Stimulated activated CD4-positive, alpha-beta T cell treated with anti-CD3 and anti-CD28 coated beads, Interleukin-4, amount 100 ng/mL, for 1 hour (primary cell): ENCODE data around the gene RCAN2.

ENCODE experiments used
- DNase-seq: peaks from one replicate; pipeline ENCODE4 v3.0.0-alpha.2; 2020

RCAN2 gene

DNA sequence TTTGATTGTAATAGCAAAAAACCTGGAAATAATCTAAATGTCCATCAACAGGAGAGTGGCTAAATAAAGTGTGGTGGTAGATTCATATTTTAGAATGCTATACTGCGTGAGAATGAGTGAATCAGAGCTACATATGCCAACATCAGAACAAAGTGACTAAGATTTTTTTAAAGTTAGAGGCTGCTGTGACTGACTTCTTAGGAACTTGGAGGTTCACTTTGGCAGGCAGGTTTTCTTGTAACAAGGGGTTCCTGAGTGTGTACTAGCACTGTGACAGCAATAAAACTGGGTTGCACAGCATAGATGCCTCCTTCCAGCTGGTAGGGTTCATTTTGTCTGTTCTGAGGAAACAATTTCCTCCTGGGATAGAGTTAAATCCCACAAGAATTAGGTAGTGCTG is 245.2 kb downstream of the RCAN2 start:
- DNase-seq: no peak

DNA sequence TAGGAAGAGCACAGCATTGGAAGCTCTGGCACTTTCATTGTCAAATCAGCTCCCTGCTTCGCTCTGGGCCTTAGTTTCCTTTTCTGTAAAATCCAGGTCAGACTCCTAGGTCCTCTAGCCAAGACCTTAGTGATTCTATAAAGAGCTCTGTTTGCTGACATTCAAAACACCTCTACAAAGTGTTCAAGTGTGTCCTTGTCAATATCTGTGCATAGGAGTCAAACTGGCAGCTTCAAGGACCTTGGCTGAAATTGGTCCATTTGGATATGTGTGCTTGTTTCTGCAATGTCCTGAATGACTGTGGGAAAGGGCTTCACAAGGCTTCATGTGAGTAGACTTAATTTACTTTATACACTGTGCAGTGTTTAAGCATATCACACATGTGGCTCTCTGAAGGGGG is 246.6 kb downstream of the RCAN2 start:
- no peak for DNase-seq

DNA sequence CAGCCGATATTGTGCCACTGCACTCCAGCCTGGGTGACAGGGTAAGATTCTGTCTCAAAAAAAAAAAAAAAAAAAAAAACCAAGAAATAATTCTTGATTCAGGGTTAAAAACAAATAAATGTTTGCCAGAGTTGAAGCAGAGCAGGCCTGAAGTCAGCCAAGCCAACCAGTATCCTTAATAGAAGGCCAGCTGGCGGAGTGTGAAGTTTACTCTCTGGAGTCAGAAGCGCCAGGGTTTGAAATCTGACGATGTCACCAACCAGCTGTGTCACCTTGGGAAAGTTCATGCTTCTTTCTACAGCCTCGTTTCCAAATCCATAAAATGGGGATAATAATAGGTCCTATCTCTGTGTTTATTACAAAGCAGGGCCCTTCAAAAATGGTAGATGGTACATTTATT is 247.5 kb downstream of the RCAN2 start:
- no peak for DNase-seq

DNA sequence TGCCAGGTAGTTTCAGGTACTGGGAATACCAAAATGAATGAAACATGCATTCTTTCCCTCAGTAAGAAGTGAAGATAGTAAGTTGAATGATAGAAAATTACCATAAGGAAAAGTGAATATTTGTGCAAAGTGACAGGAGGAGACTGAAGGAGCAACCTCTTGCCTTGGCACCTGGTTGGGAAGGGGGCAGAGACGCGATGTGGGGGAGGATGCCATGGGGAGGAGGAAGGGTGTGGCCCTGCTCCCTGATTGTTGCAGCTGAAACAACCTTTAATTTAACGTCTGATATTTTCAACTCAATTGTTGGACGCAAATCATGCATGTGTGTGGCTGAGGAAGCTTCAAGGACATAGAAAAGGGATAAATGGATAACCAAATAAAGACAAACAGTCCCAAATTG is 248.3 kb downstream of the RCAN2 start:
- no peak for DNase-seq

DNA sequence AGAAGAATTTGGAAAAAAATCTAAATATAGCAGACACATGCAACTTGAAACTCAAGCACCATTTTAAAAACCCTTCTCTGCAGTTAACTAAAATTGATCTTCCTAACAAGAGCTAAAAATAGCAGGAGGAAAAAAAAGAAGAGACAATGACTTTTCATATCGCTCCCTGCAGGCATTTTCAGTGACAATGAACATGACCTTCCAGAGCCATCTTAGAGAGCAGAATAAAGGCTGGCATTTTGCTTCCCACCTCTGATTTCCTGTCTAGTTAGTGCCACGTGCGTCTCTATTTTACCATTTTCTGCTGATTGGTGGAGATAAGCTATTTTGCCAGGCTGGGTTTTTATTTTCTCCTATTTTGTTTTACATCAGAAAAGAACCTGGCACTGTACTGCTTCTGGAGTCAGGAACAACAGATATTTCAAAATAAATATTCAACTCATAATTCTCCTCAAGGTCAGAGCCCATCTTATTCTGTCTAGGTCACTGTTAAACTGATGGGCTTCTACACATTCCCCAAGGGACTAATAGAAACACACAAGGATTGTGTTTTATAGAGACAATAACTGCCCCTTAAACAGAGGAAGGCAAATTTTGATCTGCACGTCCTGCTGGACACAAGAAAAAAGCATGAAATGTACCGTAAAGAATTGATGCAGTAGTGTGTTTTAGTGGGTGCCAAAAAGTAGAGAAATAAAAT is 250.2 kb downstream of the RCAN2 start:
- no peak for DNase-seq

DNA sequence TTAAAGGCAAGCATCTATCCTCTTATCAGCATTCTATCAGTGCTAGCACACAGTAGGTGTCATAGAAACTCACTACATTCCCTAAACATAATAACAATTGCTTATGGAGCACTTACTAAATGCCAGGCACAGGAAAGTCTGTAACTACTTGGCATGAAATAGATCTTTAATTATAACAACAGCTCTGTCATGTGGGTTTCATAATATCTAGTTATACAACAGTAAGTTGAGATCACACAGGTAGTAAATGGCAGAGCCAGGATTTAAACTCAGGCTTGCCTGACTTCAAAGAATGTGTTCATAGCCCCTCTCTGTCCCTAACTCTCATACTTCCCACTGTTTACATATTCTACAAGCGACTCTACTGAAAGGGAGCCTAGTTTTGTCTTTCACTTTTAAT is 254.5 kb downstream of the RCAN2 start:
- no peak for DNase-seq

DNA sequence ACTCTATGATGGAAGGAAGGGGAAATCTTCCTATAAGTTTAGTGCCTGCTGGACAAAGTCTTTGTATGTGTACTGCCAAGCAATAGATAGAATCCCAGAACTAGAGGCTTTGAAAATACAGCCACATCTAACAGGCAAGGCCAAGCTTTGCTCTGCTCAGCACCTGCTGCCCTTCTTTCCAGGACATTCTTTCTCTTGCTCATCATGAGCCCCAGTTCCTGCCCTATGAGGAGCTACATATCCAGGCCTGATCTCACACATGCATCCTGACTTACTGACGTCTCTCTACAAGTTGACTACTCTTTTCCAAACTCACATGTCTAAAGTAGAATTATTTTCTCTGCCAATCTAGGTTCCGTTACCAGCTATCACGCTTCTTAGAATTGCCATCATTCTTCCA is 256.0 kb downstream of the RCAN2 start:
- no peak for DNase-seq

DNA sequence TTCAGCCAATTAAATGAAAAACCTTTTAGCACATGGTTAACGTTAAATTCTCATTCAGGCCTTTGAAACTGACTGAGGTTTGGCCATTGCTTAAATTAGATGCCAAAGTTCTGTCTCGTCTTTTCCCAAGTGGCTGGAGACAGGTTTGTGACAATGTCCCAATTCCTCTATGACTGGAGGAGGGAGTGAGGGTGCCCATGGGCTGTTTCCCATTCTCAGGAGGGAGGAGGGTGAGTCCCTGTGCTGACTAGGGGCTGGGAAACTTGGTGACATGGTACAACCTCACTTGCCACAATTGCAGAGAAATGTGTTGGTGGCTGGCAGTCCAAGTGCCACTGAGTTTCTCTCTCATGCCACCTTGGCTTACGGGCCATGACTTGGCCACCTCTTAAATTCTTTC is 256.5 kb downstream of the RCAN2 start:
- no peak for DNase-seq

DNA sequence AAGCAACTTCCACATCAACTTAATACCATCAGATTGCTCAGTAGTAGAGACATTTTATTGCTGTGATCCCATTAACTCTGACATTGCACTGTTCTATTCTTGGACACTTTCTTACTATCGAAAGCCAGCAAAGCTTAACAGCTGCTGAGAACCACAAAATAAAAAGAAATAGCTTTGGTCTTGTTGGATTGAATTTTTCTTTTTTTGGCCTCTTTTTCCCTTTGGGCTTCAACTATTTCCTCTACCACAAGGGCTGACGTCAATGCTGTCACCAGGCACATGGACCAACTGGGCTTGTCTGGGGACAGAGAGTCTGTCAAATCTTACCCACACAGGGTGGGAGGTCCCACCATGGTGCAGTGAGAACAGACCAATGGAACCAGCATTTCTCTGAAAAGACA is 257.1 kb downstream of the RCAN2 start:
- DNase-seq: no peak

DNA sequence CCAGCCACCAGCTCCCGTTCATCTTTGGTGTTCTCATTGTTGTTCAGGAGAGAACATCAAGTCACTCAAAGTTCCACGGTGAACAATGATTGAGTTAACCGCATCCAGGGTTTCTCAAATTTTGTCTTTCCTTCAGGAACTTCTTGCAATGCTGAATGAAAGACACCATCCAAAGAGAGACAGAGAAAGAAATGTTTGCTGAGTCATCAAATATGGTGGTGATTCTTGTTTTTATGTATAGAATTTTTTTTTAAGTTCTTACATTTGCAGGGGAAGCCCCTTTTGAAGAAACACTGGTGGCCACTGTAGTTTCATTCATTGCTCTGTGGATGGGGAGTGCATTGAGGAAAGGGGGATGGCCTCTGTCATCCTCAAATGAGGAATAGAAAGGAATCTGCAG is 258.1 kb downstream of the RCAN2 start:
- DNase-seq: no peak

DNA sequence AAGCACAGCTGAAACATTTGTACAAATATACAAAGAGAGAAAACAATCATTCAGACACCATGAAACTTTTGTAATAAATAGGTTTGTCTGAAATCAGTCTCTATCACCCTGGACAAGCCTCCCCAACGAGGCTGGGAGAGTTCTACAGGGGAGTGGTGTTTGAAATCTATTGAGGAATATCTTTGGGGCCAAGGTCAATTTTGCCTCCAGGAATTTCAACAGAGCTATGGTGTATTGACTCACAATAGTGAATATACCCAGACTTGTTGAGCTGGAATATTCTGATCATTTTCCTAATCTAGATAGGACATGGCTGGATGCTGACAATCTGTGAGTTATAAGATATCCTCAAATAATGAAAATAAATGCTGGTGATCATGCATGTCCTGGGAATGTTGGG is 269.0 kb downstream of the RCAN2 start:
- DNase-seq: no peak

DNA sequence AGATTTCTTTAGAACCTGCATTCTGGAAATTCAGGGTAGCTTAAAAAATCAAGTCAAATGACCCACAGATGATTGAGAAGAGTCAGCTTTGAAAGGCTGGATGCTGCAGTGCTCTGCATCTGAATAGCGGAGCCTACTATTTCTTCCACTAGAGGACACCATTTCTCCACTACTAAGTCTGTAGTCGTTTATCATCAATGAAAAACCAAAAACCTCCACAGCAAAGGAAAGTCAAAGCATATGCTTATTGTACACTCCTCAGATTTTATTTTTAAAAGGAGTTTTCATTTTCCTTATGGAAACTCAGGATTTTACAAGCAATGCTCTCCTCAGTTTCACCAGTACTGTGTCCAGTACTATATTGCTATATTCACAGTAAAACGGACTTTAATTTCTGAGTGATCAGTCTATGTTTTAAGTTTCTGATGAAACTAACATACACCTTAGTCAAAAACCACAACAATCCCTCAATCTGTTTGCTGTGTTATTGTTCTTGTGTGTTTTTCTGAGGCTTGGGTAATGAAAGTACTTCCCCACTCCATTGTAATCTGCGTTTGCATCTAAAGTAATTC is 269.9 kb downstream of the RCAN2 start:
- no peak for DNase-seq

DNA sequence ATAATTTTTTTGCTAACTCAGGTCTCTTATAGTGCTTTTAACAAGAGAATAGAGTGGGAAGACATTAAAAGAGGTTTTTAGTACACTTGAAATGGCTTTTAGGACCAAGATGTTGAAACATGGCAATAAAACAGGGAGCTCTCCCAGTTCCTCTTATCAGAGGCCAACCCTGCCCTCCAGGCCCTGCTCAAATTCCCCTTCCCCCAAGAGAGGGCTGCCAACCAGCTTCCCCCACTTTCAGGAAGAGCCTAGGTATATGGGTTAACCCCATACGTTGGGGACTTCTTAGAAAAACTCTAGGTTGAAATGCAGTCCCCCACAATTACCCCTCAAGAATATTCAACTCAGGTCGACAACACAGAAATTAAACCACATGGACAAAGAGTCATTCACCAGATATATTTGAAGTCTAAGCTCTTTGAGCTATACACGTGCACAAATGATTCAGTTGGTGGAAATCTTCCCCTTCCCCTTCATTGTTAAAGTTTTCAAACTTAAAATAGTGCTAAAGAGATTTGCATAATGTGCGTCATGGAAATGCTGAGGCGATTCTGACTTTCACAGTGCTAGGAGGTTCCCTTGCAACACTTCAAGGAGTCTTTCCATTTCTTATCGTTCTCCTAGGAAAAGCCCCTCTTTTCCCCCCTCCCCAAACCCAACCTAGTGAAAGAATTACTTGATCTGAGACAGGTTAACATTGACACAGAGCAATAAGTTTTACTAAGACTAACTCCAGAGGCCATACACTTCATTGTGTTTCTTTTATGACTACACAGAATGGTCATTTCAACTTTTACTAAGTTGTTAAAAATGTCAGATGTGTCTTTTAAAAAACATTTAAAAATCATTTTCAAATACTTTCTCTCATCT is 270.7 kb downstream of the RCAN2 start:
- DNase-seq: no peak

DNA sequence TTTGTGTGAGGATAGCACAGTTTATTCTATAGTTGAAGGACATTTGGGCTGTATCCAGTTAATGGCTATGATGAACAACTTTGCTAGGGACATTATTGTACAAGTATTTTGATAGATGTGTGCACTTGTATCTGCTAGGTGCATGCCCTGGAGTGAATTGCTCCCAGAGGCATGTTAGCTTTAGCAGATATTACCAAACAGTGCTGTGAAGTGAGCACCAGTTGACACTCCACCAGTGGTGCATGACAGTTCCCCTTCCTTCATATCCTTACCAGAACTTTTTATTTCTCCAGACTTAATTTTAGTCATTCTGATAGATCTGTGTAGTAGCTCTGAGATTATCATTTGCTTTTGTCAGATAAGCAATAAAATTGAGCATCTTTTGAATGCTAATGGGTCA is 271.6 kb downstream of the RCAN2 start:
- no peak for DNase-seq

DNA sequence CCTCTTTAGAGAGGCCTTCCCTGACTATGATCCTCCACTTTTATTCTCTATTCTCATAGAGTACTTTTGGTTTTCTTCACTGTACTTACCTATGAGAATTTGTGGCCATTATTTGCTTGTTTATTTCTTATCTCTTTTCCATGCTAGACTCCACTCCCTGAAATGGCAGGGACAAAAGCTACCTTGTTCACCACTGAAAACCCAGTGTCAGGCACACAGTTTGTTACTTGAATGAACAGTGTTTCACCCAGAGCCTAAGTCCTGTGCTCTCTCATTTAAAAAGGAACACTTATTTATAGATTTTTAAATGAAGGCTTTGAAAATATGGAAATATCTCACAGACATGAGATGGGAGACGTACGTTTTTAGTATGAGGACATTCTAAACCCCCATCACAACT is 272.8 kb downstream of the RCAN2 start:
- DNase-seq: no peak

DNA sequence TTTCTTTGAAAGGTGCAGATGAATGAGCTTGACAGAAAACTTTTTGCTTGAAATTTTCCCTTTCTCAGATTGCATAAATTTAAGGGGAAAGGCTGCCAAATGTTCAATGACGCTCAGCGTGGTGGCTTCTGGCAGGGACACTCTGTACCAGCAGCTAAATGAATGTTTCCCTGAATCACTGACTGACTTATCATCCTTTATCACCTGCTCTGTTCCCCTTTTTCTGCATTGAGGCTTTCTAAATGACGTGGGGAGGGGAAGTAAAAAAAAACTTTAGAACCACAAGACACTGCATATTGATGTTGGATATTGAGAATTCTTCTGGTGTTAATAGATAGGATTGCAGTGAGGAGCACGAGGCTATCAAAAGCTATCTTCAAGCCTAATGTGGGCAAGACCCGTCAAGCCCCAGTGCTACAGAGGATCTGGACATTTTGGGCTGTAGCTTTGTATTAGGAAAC is 273.5 kb downstream of the RCAN2 start:
- no peak for DNase-seq

DNA sequence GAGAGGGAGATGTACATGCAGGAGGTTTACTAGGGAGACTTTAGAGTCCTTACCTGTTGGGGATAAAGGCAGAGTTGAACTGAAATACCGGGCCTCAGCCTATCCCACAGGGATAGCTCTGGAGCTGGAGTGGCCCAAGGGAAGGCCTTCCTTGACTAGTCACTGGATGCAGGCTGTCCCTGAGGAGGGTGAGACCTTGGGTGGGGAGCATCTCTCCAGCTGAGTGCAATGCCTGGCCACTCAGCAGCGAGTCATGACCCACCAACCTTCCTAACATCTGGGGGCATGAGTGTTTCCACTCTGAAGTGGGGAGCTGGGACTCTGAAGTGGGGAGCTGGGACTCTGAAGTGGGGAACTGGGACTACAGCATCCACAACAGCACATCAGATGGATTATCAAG is 274.4 kb downstream of the RCAN2 start:
- DNase-seq: no peak

DNA sequence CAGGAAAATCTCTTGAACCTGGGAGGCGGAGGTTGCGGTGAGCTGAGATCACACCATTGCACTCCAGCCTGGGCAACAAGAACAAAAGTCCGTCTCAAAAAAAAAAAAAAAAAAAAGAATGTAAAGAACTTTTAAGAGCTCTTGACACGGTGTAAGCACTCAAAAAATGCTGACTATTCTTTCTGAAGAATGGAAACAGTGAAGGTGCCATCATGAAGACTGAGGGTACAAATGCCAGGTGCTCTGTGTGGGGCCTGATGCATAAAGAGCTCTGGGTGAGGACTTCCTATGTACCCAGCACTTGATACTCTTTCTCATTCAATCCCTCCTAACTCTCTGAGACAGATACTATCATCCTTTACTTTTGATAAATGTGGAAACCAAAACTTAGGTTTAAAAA is 275.5 kb downstream of the RCAN2 start:
- DNase-seq: no peak

DNA sequence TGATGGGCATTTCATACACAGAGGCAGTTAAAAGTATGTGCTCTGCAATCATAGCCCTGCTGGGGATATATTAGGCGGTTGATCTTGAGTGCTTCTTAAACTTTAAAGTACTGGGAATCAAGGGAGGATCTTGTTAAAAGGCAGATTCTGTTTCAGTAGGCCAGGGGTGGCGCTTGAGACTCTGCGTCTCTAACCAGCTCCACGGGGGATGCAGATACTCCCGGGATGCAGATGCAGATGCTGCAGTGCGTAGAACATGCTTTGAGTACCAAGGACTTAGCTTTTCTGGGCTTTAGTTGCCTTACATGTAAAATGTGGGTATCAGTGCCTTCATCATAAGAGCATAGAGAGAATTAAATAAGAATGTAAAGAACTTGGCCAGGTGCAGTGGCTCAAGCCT is 276.0 kb downstream of the RCAN2 start:
- DNase-seq: no peak

DNA sequence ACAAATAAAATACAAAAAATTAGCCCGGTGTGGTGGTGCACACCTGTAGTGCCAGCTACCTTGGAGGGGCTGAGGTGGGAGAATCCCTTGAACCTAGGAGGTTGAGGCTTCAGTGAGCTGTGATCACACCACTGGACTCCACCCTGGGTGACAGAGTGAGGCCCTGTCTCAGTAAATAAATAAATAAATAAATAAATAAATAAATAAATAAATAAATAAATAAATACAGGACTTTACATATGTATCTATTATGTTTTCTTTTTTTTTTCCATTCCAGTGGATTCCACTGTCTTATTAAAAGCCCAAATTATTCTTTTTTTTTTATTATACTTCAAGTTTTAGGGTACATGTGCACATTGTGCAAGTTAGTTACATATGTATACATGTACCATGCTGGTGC is 279.3 kb downstream of the RCAN2 start:
- DNase-seq: no peak

DNA sequence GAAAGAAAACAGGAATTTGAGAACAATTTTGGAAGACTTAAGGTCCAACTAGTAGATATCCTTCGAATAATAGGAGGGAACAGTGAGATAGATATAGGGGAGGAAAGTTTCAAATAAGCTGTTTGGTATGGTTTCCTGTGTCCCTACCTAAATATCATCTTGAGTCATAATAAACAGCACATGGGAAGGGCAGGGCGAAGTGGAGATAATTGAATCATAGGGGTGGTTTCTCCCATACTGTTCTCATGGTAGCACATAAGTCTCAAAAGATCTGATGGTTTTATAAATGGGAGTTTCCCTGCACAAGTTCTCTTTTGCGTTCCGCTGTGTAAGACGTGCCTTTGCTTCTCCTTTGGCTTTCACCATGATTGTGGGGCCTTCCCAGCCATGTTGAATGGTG is 281.0 kb downstream of the RCAN2 start:
- DNase-seq: no peak

DNA sequence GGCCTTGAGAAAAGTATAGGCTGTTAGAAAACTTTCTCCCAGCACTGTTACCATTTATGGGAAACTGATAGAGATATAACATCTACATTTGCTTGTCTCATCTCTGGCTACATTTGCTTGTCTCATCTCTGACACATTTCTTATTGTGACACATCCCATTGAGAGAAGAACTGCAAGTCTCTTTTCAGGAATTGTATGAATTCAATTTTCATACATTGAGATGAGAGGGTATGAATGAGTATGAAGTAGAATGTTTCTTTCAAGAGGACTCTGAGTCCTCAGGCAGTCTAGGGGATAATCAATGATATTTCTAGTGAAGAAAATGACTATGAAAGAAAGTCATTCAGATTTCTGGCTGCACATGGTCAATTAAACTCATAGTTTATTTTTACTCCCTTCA is 282.9 kb downstream of the RCAN2 start:
- DNase-seq: no peak

DNA sequence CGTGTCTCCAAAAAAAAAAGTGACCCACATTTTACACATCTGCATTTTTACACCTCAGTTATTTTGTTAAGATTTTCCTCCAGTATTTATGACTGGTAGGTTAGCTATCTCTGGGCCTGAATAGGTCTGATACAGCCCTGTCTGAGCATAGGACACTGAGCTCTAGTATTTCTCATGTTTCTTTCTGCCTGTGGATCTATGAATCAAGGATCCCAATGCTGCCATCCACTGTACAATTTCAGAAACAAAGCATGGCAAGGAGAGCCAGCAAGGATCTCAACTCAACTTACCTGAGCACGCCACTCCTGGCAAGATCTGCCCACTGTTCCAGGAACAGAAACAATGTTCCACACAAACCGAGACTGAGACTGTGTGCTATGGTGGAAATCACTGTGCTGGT is 284.1 kb downstream of the RCAN2 start:
- no peak for DNase-seq
